ENCODE data around the gene ITGB1BP1.
"Not testable (repeated sequence)": the region's sequence is repeated elsewhere in the genome, so short reads cannot be mapped to it uniquely, and the experiment has no call there.

The ITGB1BP1 gene

DNA sequence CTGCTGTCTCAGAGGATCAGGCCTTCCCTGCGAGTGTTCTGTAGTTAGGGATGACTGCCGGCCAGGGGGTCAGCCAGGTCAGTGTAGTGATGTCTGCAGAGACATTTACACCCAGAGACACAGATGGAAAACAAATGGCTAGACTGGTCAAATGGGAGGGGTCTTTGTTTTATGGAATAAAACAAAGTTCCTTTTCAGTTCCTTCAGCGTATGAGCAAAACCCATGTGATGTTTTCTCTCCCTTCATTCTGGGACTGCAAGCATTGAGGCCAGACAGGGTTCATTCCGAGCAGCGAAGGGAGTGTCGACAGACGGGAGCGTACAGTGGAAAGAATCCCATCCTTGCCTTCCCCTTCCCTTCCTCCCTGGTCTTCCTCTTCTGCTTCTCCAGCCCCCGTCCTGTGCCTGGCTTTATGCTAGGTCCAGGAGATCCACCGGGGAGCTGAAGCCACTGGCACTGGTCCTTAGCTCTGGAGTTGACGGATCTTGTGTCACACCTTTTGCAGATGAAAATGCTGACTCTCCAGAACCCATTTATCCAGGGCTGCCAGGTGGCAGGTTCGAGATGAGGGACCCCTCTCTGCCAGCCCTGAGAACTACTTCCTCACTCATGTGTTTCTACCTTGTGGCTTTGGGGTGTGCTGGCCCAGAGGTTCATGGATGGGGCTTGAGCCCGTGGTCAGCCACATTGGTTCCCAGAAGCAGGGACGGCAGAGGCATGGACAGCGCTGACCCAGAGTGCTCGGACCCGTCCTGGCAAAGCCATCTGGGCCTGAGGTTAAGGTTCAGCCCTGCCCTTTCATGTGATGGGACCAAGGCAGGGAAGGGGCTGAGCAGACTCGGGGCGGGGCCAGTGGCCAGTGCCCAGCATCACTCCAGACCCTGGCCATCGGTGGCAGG, 24.2 kb downstream of the ITGB1BP1 start:
- DNase-seq = no peak

DNA sequence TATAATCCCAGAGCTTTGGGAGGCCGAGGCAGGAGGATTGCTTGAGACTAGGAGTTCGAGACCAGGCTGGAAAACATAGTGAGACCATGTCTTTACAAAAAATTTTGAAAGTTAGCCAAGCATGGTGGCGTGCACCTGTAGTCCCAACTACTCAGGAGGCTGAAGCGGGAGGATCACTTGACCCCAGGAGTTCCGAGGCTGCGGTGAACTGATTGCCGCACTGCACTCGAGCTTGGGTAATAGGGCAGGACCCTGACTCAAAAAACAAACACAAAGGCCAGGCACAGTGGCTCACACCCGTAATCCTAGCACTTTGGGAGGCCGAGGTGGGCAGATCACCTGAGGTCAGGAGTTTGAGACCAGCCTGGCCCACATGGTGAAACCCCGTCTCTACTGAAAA, 25.1 kb downstream of the ITGB1BP1 start:
- DNase-seq = not testable (repeated sequence)

DNA sequence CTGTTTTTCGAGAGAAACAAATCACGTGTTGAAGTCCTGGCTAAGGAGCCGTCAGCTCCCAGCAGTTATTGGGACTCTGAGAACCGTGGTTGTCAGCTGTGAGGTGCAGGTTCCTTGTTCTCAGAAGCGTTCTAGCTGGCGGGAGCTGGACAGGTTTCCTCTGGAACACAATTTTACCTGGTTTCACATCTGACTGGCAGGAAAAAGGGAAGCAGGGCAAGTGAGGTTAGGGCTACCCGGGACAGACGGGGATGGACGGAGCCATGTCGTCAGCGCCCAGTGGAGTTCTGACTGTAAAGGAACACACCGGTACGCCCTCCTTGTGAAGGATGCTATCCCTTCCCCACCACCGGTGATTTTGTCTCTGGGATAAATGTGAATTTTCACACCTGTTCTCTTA, 26.1 kb downstream of the ITGB1BP1 start:
- DNase-seq = no peak

DNA sequence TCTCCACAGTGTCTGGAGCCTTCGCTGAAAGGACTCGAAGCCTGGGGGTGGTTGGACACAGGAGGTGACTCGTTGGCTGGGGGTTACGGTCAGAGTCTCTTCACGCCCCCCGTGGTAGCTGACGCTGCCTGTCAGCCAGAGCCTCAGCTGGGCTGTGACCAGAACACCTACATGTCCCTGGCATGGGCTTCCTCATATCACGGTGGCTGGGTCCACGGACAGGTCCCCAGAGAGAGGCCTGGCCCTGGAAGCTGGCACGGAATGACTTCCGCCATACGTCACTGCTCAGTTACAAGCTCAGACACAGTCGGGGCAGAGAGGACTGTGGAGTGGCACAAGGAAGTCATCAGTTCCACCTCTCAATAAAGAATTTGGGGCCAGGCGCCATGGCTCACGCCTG, 28.5 kb downstream of the ITGB1BP1 start:
- DNase-seq = no peak

DNA sequence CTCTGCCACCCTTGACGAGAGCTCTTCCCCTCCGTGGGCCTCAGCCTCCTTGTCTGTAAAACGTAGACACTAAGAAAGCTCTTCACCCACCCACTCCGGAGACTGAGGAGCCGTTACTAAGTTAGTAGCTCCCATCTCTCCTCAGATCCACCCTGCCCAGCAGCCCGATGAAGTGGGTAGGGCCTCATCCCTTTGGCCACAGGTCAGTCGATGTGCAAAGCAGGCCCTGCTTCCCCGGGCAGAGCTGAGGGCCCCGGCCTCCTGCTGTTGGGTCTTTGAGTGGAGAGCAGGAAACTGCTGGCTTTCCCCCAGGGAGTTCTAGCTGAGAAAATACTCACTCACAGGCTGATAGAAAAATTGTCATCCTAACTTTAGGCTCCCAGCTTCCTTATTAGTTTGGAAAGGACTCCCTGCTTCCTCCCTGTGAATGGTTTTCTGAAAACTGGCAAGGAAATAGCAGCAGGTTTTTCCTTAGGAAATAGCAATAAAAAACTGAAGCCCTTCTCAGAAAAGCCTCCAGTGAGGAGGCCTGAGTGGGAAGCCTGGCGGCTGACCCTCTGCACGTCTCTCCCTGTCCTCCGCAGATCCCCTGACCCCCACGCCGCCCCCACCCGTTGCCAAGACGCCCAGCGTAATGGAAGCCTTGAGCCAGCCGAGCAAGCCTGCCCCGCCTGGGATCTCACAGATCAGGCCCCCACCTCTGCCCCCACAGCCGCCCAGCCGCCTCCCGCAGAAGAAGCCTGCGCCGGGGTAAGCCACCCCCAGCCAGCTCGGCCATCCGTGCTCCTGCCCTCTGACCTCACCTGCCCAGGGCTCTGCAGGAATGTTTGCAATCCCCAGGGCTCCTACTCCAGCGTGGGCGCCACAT, 30.2 kb downstream of the ITGB1BP1 start:
- no peak for DNase-seq

DNA sequence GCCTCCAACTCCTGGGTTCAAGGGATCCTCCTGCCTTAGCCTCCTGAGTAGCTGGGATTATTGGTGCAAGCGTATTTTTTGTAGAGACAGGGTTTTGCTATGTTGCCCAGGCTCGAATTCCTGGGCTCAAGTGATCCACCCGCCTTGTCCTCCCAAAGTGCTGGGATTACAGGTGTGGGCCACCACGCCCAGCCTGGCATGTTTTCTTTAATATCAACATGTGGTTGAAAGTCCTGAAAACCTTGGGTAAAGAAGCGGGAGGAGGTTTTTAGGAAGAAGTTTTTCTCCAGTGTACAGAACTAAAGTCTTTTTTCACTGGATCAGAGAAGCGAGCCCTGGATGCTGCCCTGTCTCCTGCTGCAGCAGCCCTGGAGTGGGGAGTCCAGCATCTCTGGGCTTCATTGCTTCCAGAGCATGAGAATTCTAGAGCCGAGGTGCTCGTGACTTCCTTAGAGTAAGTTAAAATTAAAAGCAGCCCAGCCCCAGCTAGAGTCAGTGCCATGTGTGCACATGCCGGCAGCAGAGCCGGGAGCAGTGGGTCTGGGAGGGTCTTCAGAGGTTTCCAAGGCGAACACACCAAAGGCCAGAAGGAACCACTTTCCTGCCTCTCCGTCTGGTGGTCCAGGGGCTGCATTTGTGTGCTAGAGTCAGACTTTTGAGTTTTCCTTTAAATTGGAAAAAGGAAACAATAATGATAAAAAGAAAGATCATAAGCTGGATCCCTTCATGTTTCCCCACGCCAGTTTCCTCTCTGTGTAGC, 31.2 kb downstream of the ITGB1BP1 start:
- no peak for DNase-seq

DNA sequence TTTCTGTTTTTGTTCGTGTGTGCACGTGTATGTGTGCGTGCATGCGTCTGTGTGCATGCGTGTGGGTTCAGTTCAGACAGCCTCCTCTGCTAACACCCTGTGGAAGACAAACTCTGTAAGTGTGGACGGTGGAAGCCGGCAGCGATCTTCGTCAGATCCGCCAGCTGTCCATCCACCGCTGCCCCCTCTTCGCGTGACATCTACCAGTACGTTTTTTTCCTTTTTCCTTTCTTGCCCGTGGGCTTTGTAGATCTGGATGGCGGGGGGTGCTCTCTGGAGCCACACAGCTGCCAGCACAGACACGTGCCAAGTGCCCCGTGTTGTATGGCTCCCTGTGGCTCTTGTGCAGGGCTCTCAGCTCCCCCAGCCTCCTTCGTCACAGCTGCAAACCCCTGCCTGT, 32.3 kb downstream of the ITGB1BP1 start:
- no peak for DNase-seq

DNA sequence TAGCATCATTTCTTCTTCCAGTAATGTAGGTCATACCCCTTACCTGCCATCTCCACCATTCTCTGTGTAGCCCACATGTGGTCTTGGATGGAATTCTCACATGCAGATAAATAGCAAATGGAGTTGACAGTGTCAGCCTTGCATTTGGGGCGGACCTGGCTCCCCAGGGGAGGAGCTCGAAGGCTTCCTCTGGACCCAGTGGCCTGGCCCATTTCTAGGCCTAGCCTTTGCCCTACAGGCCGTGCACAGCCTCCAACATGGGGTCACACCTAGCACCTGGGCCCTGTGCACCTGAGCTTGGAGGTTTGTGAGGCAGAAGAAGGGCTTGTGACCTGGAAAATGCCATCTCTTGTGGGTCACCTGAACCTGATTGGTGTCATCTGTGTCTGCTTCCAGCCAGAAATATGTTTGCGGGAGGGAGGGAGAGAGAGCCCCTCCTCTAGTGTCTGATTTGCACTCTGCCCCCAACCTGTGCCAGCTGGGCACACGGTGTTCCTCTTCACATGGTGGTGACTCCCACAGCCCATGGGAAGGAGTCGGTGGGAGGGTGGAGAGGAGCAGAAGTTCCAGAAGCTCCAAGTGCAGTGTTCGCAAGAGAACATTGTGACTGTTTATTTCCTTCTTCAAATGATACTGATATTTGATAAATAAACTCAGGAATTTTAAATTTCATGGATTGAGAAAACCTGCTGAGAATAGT, 33.0 kb downstream of the ITGB1BP1 start:
- DNase-seq = no peak

DNA sequence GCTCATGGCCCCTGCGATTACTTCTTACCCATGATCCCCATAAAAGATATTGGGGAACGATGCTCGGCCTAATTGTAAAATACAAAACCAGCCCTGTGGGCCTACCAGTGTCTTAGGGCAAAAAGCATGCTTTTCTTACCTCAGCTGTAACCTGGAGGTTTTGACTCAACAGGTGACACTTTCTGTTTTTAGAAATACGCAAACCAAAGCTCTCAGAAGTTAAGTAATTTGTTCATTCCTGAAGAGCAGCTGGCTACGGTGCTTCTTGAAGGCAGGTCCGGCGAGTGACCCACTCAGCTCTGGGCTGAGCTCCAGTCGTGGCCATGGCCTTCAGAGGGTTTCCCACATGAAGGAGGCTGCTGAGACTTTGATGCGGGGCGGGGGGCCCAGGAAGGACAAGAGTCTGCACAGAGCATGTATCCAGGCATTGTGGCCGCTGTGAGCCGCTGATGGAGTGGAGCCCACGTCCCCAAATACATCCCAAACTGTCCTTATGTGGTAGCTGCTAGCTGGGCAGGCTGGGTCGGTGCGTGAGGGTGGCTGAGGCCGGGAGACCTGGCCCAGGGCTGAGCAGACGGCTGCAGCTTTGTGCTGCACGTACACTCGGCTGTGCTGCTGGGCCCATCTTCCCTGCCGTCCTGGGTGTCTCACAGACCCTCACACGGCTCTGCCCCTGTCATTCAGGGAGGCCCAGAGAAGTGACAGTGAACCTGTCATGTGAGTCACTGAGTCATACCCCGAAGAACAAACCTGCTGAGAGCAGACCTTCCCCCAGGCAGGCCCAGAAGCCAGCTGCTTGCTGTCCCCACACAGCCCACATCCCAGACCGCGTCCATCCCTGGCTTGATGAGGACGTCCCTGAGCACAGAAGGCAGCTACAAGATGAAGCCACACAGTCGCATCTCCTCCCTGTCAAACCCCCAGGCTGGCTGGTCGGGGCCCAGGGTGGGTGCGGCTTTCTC, 34.1 kb downstream of the ITGB1BP1 start:
- no peak for DNase-seq

DNA sequence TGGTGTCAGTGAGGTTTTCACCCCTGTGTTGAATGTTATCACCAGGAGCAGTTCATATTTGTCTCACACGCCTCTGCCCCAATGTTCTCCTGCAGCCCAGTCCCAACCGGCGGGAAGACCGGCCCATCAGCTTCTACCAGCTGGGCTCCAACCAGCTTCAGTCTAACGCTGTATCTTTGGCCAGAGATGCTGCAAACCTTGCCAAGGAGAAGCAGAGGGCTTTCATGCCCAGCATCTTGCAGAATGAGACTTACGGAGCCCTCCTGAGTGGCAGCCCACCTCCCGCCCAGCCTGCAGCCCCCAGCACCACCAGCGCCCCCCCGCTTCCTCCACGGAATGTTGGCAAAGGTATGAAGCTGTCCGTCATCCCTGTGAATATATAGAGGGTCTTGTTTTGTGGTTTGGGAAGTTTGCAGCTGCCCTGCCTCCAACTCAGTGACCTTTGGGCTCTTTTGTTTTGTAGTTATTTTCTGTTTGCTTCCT, 35.1 kb downstream of the ITGB1BP1 start:
- DNase-seq = no peak

DNA sequence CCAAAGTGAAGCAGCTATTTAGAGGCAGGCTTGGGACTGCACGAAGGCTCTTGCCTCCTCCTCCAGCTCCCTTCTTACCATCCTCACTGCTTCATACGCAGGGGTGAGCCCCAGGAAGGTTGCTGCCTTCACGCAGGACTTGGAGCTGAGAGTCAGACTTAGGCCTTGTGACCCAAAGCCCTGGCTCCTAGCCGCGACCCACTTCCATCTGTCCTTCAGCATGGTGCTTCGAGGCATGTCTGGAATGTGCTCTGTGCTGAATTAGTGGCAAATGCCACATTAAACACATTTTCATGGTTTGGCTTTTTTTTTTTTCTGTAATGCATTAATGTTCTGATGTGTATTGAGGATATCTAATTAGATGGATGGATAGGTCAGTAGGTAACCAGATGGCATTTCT, 37.5 kb downstream of the ITGB1BP1 start:
- no peak for DNase-seq

DNA sequence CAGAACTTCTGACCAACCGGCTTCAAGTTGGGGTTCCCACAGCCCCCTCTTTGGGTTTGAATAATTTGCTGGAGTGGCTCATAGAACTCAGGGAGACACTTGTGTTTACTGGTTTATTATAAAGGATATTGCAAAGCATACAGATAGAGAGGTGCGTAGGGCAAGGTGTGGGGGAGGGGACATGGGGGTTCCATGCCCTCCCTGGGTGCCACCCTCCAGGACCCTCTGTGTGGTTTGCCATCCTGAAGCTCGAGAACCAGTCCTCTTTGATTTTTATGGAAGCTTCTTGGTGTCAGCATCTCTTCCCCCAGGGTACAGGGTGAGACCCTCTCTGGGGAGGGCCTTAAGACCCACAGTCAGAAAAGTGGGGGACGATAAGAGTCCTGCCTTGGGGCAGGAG, 38.8 kb downstream of the ITGB1BP1 start:
- DNase-seq = no peak

DNA sequence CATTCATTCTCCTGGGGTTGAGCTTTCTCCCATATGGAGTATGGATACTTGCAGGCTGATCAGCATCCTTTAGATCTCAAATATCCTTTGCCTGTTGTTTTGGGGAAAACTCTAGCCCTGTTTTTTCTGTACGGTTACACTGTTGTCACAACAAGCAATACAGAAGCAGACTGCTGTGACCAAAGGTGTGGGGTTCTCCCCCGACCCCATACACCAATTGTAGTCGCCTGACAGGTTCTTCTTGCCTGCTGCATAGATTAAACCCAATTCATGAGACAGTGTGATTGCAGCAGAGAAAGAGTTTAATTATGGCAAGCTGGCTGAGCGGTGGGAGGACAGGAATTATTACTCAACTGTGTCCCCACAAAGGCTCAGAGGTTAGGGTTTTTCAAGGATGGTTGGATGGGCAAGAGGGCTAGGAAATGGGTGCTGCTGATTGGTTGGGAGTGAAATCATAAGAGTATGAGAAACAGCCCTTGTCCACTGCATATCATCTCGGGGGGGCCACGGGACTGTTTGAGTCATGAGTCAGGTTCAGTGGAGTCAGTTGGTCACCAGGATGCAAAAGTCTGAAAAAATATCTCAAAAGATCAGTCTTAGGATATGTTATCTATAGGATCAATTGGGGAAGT, 40.6 kb downstream of the ITGB1BP1 start:
- no peak for DNase-seq

DNA sequence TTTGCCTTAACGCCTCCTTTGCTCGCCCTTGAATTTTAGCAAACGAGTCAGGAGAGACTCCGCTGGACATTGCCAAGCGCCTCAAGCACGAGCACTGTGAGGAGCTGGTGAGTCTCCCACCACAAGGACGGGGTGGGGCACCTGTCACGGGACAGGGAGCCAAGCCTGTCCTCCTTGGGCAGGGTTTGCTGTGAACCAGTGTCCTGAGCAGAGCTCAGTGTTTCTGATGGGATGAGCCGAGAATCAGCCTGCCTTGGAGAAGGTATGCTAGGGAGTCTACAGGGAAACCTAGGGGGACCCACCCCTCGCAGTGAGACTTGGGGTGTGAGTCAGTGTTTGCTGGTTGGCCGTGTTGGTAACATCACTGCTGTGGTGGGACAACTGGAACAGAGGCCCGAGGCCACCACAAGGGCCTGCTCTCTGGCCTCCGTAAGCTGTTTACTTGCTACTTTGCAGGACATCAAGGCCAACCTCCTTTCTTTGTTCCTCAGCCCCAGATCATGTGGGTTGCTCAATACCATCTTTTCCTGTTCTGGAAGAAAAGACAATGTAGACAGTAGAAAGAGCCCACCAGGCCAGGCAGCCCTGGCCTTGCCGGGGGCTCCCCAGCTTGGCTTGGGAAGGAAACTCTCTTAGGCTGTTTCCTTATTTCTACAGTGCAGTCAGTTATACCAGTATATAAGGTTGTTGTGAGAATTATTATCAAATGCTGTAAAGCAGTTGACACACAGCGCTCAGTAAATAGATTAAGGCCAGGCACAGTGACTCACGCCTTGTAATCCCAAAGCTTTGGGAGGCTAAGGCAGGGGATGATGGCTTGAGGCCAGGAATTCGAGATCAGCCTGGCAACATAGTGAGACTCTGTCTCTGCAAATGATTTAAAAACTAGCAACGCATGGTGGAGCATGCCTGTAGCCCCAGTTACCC, 42.4 kb downstream of the ITGB1BP1 start:
- no peak for DNase-seq

DNA sequence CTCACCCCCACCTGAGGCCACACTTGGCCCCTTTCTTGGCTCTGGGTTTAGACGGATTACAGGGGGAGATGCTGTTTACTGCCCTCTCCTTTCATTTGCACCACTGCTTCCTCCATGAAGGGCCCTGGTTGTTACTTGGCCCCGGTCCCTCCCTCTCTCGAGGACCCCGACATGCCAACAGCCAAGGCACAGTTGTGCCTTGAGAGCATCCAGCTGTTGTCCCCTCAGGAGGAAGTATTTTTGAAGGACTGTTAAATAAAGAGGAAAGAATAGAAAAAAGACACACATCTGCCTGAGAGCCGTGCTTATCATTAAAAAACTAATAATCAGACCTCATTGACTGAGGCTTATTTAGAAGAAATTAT, 44.0 kb downstream of the ITGB1BP1 start:
- DNase-seq = no peak

DNA sequence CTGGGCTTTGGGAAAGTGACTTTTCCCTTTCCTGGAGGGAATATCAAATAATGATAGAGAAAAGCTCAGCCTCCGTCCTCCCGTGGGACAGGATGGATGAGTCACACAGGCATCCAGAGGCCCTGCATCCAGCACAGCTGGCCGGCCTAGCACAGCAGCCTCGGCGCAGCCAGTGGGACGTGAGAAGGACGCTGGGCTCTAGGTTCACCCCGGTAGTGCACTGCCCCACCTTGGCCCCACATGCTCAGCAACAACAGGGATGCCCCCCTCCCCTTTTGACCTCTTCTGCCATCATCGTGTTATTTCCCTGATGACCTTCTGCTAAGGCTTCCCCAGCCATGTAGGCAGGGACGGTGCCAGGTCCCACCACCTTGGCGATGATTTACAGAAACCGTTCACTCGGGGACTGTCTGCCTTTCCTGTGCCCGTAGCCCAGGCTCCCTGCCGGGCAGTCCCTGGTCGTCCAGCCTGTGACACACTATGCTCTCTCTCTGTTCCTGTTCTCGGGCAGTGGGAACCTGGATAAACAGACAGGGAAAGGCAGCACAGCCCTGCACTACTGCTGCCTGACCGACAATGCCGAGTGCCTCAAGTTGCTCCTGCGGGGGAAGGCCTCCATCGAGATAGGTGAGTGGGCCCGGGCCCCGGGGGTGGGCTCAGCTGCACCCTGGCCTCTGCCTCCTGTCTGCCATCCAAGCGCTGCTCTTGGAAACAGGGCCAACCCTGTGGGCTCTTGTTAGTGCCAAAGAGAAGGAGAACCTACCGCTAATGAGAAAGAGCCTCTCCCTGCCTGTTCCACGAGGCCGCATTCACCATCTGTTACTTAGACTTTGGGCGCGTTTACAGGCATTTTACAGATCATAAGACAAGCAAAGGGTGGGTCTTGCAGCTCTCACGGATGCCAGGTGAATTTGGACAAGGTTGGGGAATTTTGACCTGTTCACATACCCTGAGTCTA, 44.6 kb downstream of the ITGB1BP1 start:
- DNase-seq = no peak

DNA sequence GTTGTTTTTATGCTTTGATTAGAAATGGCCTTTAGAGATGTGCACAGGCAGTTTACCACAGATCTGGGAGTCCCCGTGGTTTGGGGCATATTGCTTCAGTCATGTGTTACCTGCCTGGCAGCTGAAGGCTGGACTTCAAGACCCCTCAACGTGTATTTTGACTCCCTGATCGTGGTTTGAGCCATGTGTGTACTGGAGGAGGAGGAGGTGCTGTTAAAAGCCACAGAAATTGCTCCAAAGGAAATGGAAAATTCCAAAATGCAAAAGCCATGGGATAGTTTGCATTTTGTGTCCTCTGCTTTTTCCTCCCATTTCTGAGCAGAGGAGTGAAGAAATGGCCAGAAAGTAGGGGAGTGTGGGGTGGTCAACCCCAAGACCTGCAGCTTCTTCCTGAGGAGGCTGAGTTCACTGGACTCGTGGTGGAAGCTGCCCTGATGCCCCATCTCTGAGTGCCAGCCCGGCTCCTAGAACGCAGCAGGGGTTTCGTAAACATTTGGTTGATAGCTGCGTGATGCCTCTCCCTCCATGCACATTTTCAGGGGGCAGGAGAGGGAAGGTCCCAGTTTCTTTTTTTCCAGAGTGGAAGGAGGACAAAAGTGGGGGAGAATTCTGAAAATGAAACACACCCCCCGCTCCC, 45.7 kb downstream of the ITGB1BP1 start:
- DNase-seq = no peak
